Astrocyte of the spinal cord (primary cell): ENCODE data around the gene DOCK9.

Source experiments
- DNase-seq: peaks from one replicate; pipeline ENCODE4 v3.0.0; 2011; ENCODE audit warnings: low read depth, low spot score
- H3K4me3 ChIP-seq: 2 replicates; pipeline ENCODE4 v1.5.1; 2011; ENCODE audit warnings: low read depth, mild to moderate bottlenecking, low read length, moderate library complexity
- CTCF ChIP-seq: IDR thresholded peaks from 2 replicates; pipeline ENCODE4 v1.5.1; 2012; ENCODE audit warnings: low read depth, mild to moderate bottlenecking, low read length, inconsistent platforms
- in situ Hi-C: cut with HindIII; loops from 2 replicates; pipeline ENCODE4 v1.10.0; 2017; ENCODE audit warnings: low sequenced_read_pairs

The DOCK9 gene

GRCh38 chr13:98890925-98891324 lies 86.9 kb downstream of the DOCK9 start:
- no peak for TF ChIP-seq CTCF
- no peak for DNase-seq
- no peak overlapping the region for H3K4me3 ChIP-seq
- in situ Hi-C loops = no loop called here

- peak; percentile 82 for DNase-seq
- no peak for TF ChIP-seq CTCF
- H3K4me3 ChIP-seq = no peak overlapping the region
- in situ Hi-C loops = no loop called here
These were observed 87.7 kb downstream of the DOCK9 start for GRCh38 chr13:98890186-98890585.

GRCh38 chr13:98889419-98890085 lies 88.3 kb downstream of the DOCK9 start:
- in situ Hi-C loops = no loop called here
- TF ChIP-seq CTCF = no peak
- DNase-seq = no peak
- H3K4me3 ChIP-seq = no peak overlapping the region

DNA sequence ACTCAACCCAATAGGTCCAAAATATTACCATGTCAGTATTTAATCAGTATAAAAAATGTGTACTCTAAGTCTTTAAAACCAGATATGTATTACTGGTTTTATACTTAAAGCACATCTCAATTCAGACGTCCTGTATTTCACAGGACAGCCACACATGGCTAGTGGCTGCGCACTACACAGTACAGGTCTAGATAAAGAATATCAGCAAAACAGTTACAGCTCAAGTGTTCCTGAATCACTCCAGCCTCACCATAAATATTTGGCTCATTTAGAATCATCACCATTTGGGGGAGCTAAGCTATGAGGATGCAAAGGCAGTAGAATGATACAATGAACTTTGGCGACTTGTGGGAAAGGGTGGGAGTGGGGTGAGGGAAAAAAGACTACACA lies 89.0 kb downstream of the DOCK9 start:
- TF ChIP-seq CTCF = no peak
- in situ Hi-C loops = no loop called here
- no peak for DNase-seq
- no peak overlapping the region for H3K4me3 ChIP-seq

- no peak for DNase-seq
- no peak overlapping the region for H3K4me3 ChIP-seq
- no peak for TF ChIP-seq CTCF
- in situ Hi-C loops = no loop called here
These were observed 89.5 kb downstream of the DOCK9 start for GRCh38 chr13:98888222-98888889.

DNA sequence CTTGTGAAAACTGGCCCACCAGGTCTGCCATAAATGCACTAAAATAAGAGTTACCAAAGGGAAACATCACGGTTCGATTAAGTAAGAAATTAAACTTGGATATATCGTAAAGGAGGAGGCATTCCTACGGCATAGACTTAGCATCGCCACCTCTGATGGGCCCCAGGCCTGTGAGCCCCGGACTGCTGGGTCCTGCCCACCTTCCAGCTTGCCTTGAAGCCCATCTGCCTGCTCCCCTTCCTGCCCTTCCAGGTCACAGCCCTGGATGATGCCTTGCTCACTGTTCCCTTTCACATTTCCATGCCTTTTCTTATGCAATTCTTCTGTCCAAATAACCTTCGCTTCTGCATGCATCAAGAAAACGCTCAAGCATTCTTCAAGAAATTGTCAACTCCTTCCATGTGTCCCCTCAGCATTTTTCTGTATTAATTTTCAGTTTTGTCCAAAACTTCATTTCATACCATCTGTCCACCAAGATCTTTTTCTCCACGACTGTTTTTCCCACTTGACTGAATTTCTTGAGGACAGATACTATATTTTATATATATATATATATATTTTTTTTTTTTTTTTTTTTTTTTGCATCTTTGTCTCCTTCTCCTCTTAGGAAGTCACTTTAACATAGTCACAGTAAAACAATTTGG lies 91.2 kb downstream of the DOCK9 start:
- no peak for TF ChIP-seq CTCF
- in situ Hi-C loops = no loop called here
- no peak overlapping the region for H3K4me3 ChIP-seq
- no peak for DNase-seq
